SK-N-MC (cell line): ENCODE data around the gene NMBR.

Source experiments
- EZH2 ChIP-seq: fragments of 200-600 bp; sonication (generic); IDR thresholded peaks from one replicate; pipeline ENCODE4 v1.6.1; 2017; ENCODE audit warnings: antibody characterized with exemption
- FOXP2 ChIP-seq: optimal IDR thresholded peaks from 2 replicates; pipeline ENCODE3; 2011; ENCODE audit warnings: mild to moderate bottlenecking, moderate library complexity; ENCODE audit not compliant: insufficient read depth; ENCODE audit errors: extremely low read length, control extremely low read depth
- POLR2AphosphoS5 ChIP-seq: IDR thresholded peaks from 2 replicates; pipeline ENCODE4 v1.6.1; 2012; ENCODE audit warnings: mild to moderate bottlenecking, low read depth, low read length, borderline replicate concordance

- TF ChIP-seq POLR2AphosphoS5, result no peak
- no peak for TF ChIP-seq EZH2
- no peak for TF ChIP-seq FOXP2
Measured at GRCh38 chr6:142182004-142182403, 35.1 kb upstream of the NMBR start.
